GM18867 (cell line): ENCODE data around the gene MXD1.
"Not testable (repeated sequence)": the region's sequence is repeated elsewhere in the genome, so short reads cannot be mapped to it uniquely, and the experiment has no call there.

Experiments
- ATAC-seq: cut with Tn5 transposase; IDR thresholded peaks from one replicate; pipeline ENCODE4 v1.9.1; 2021; ENCODE audit warnings: mild to moderate bottlenecking, moderate library complexity; ENCODE audit not compliant: unreplicated experiment

The MXD1 gene, protein sequence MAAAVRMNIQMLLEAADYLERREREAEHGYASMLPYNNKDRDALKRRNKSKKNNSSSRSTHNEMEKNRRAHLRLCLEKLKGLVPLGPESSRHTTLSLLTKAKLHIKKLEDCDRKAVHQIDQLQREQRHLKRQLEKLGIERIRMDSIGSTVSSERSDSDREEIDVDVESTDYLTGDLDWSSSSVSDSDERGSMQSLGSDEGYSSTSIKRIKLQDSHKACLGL

GRCh38 chr2:69914950-69915945, at the start of gene MXD1:
MXD1 (plus strand) TSS chr2:69915109; CDS start chr2:69915331, 222 bp downstream.
- peak; percentile 0 for ATAC-seq

- no peak for ATAC-seq
Observed at GRCh38 chr2:69888451-69888850, 26.5 kb upstream of the MXD1 start.

DNA sequence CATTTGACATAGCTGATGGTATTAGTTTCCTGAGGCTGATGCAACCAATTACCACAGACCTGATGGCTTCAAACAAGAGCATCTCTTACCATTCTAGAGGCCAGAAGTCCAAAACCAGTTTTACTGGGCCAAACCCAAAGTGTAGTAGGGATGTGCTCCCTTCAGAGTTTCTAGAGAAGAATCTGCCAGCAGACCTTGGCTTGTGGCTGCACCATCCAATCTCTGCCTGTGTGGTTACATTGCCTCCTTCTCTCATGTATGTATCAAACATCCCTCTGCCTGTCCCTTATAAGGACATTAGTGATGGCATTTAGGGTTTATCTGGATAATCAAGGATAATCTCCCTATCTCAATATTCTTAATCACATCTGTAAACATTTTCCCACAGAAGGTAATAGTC, 25.6 kb upstream of the MXD1 start:
- no peak for ATAC-seq

GRCh38 chr2:69890881-69891280, 24.0 kb upstream of the MXD1 start:
- ATAC-seq = no peak

DNA sequence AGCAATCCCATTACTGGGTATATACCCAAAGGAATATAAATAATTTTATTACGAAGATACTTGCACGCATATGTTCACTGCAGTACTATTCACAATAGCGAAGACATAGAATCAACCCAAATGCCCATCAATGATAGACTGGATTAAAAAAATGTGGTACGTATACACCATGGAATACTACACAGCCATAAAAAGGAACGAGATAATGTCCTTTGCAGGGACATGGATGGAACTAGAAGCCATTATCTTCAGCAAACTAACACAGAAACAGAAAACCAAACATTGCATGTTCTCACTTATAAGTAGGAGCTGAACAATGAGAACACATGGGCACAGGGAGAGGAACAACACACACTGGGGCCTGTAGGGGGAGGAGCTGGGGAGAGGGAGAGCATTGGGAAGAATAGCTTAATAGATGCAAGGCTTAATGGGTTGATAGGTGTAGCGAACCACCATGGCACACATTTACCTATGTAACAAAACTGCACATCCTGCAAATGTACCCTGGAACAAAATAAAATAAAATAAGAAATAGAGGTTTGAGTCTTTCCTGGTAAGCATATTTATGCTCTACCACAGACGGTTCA, 22.0 kb upstream of the MXD1 start:
- ATAC-seq = not testable (repeated sequence)

- peak; percentile 70 for ATAC-seq
Observed at GRCh38 chr2:69893684-69894551, 21.0 kb upstream of the MXD1 start, which contains the start of gene SNRNP27. SNRNP27 (plus strand) TSS chr2:69893956; CDS start chr2:69893985, 29 bp downstream.

DNA sequence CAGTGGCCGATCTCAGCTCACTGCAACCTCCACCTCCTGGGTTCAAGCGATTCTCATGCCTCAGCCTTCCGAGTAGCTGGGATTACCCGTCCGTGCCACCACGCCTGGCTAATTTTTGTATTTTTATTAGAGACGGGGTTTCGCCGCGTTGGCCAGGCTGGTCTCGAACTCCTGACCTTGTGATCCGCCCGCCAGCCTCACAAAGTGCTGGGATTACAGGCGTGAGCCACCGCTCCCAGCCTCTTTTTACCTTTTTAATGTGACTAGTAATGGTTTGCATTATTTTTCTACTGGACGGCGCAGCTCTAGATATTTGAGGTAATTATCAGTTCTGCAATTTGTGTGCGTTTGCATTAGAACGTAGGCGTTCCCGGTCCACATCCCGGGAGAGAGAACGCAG, 20.2 kb upstream of the MXD1 start:
- not testable (repeated sequence) for ATAC-seq

GRCh38 chr2:69902213-69902922, 12.5 kb upstream of the MXD1 start:
- peak; percentile 37 for ATAC-seq

DNA sequence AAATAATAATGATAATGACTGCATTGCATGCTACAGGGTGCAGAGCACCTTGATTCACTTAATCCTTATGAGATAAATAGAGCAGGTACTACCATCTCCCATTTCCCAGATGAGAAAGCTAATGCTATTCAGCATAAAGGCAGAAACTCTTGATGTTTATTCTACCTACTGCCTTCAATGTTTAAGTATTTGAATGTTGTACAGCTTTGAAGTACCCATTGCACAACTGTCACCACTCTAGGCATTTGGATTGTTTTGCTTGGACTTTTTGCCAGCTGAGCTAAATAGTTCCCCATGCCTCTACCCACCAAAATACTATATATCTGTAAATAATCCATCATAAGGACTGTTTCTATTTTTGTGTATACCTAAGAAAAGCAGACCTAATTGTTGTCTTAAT, 7.7 kb upstream of the MXD1 start:
- ATAC-seq = no peak

DNA sequence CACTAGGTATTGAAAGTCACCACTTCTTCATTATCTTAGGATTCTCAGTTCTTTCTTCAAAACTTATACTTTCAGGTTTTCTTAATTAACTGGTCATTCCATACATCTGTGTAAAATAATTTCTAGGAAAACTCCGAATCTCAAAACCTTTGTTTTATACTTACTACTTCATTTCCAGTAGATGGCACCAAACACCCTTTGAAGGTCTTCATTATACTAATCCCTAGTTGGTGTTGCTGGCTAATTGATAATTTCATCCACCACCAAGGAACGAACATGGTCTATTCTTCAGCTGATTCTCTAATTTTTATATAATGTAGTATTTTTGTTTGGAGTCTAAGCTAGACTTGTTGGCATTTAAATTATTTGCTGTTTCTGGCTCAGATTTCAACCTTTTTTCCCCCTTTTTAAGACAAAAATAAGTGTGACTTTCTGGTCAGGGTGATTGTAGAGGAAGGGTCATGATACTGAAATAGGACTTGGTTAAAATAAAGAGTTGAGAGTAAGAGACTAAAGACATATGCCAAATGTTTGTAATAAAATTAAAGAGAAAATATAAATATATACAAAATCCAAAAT, 2.8 kb upstream of the MXD1 start:
- ATAC-seq = no peak

- ATAC-seq = peak; percentile 85
Observed at GRCh38 chr2:69914164-69914949, 552 bp upstream of the MXD1 start.

GRCh38 chr2:69916106-69916505, 1.2 kb downstream of the MXD1 start:
- ATAC-seq = no peak

DNA sequence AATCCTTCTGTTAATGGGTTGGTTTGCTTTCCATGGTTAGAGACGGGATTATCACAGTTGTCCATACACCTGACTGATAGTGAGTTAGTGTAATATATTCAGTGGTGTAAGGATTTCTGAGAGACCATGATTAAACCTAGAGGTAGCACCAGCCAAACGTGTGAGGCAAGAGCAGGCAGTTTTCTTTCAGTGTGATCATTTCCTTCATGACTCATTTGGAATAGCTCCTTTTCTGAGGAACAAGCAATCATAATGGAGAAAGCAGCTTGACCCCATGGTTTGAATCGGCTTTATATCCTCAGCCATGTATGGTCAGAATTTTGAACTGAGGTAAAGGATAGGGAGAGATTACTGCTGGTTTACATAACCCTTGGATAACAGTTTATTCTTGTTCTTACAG, 2.9 kb downstream of the MXD1 start:
- ATAC-seq = no peak

GRCh38 chr2:69918401-69918800, 3.5 kb downstream of the MXD1 start:
- no peak for ATAC-seq

GRCh38 chr2:69923116-69923515, 8.2 kb downstream of the MXD1 start:
- ATAC-seq = no peak

DNA sequence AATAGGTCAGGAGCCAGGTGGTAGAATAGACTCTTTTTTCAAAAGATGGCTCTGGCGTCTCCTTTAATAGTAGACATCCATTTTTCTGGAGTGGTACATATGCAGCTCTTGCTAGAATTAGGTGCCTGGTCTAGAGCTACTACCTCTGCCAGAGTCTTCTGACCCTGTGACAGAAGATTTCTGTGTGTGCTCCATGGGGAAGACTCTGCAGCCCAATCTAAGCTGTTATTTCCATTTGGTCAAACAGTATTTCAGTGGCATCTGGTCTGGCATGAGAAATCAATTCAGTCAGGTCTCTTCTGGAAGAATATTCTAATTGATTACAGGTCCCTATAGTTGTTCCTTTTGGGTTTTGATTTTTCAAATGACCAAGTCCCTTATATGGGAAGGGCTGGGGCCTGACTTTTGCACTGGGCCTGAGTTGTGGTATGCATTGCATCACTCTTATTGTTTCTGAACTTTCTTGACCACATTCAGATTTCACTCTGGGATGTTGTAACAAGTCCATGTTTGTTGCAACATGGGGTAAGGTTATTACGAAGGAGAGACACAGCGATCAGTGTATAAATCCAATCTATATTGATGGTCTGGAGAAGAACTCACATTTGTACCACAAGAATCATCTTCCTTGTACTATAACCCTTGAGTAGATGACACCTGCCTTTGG, 12.1 kb downstream of the MXD1 start:
- ATAC-seq = no peak

GRCh38 chr2:69931832-69932595, 17.1 kb downstream of the MXD1 start:
- no peak for ATAC-seq

- ATAC-seq = no peak
Observed at GRCh38 chr2:69932596-69932922, 17.6 kb downstream of the MXD1 start.
